Mesothelial cell of epicardium (in vitro differentiated cells): ENCODE measurements around the gene FAM156A. TPM values are rescaled to one million over a fixed set of nuclear protein-coding genes. Genes with fewer than 3 reads are reported as not detected.
"Not testable (repeated sequence)": the region's sequence is repeated elsewhere in the genome, so short reads cannot be mapped to it uniquely, and the experiment has no call there.

Experiments used
- DNase-seq, 2 experiments: peaks; one replicate each; pipeline ENCODE4 v3.0.0; 2021; ENCODE audit warnings: low spot score in 2 of 2; ENCODE audit not compliant: unreplicated experiment in 2 of 2
- H3K27ac Mint-ChIP-seq: 2 replicates; pipeline ENCODE4 v1.8.0; 2021; ENCODE audit warnings: mixed read lengths
- H3K27me3 Mint-ChIP-seq: 2 replicates; pipeline ENCODE4 v1.8.0; 2021; ENCODE audit warnings: low read depth, mixed read lengths
- H3K36me3 Mint-ChIP-seq: 2 replicates; pipeline ENCODE4 v1.8.0; 2021; ENCODE audit warnings: mixed read lengths
- H3K4me1 Mint-ChIP-seq: 2 replicates; pipeline ENCODE4 v1.8.0; 2021; ENCODE audit warnings: mixed read lengths
- H3K4me3 Mint-ChIP-seq: 2 replicates; pipeline ENCODE4 v1.8.0; 2021; ENCODE audit warnings: mild to moderate bottlenecking, moderate library complexity, mixed read lengths
- H3K9me3 Mint-ChIP-seq: 2 replicates; pipeline ENCODE4 v1.8.0; 2021; ENCODE audit warnings: mixed read lengths
- CTCF ChIP-seq: fragments of 200-600 bp; sonication (generic); IDR thresholded peaks from one replicate; pipeline ENCODE4 v1.5.0; 2021; ENCODE audit warnings: antibody characterized with exemption; ENCODE audit not compliant: unreplicated experiment
- total RNA-seq: library from RNA; stranded (reverse); gene quantifications from 3 replicates; pipeline ENCODE4 v1.2.1, GENCODE V29; 2021

FAM156A gene
- total RNA-seq, 1 donor from 2014 or later: 34.3 TPM

GRCh38 chrX:53000447-53001135 lies 42.3 kb upstream of the FAM156A start:
- no peak overlapping the region for H3K4me3 Mint-ChIP-seq
- DNase-seq: no peak
- H3K27me3 Mint-ChIP-seq: peaks cover 1% of the 10 kb centered on the region

GRCh38 chrX:52995987-52996331 lies 37.6 kb upstream of the FAM156A start:
- TF ChIP-seq CTCF: peak; percentile 5
- Mint-ChIP-seq H3K27ac (peak overlapping the region; percentile 97), H3K36me3 (no peaks in the 10 kb centered on the region), H3K27me3 (no peaks in the 10 kb centered on the region), H3K4me1 (peaks cover 14% of the 10 kb centered on the region), H3K4me3 (peak overlapping the region; percentile 96), H3K9me3 (peaks cover 15% of the 10 kb centered on the region)
- DNase-seq: no peak

More at GRCh38 chrX:53000447-53001135, 42.3 kb upstream of the FAM156A start:
- Mint-ChIP-seq H3K4me1 (peaks cover 18% of the 10 kb centered on the region), H3K36me3 (no peaks in the 10 kb centered on the region), H3K27ac (no peak overlapping the region), H3K9me3 (peaks cover 10% of the 10 kb centered on the region)
- no peak for TF ChIP-seq CTCF

- TF ChIP-seq CTCF: peak; percentile 51
- DNase-seq: peak; percentile 79 to 85
- no peaks in the 10 kb centered on the region for H3K27me3 Mint-ChIP-seq
- H3K9me3 Mint-ChIP-seq: peaks cover 15% of the 10 kb centered on the region
- H3K36me3 Mint-ChIP-seq: no peaks in the 10 kb centered on the region
- peaks cover 14% of the 10 kb centered on the region for H3K4me1 Mint-ChIP-seq
- peak overlapping the region; percentile 96 for H3K4me3 Mint-ChIP-seq
- H3K27ac Mint-ChIP-seq: peak overlapping the region; percentile 97
Observed at GRCh38 chrX:52995135-52995986, 37.0 kb upstream of the FAM156A start.

- Mint-ChIP-seq H3K27me3 (no peaks in the 10 kb centered on the region), H3K36me3 (no peaks in the 10 kb centered on the region), H3K27ac (no peak overlapping the region), H3K4me3 (no peak overlapping the region), H3K4me1 (peaks cover 14% of the 10 kb centered on the region), H3K9me3 (peaks cover 6% of the 10 kb centered on the region)
- no peak for TF ChIP-seq CTCF
- no peak for DNase-seq
Observed at GRCh38 chrX:52990848-52991247, 32.5 kb upstream of the FAM156A start.

- not testable (repeated sequence) for H3K9me3 Mint-ChIP-seq, H3K36me3 Mint-ChIP-seq, H3K27me3 Mint-ChIP-seq, H3K4me3 Mint-ChIP-seq
- Mint-ChIP-seq H3K27ac (peak overlapping the region; percentile 92), H3K4me1 (peaks cover 13% of the 10 kb centered on the region)
- DNase-seq: peak in 1 of 2 experiments; percentile 57
- peak; percentile 49 for TF ChIP-seq CTCF
Observed at GRCh38 chrX:52990011-52990631, 31.8 kb upstream of the FAM156A start.
